Stimulated activated CD8-positive, alpha-beta memory T cell treated with anti-CD3 and anti-CD28 coated beads, Interleukin-4, amount 100 ng/mL, for 4 hours (primary cell): ENCODE data around the gene GAS1.

Experiments used
- DNase-seq, 2 donors: peaks; one replicate each; pipeline ENCODE4 v3.0.0-alpha.2; 2020; ENCODE audit warnings: low read depth in 2 of 2, low spot score in 1 of 2

GAS1 gene

DNA sequence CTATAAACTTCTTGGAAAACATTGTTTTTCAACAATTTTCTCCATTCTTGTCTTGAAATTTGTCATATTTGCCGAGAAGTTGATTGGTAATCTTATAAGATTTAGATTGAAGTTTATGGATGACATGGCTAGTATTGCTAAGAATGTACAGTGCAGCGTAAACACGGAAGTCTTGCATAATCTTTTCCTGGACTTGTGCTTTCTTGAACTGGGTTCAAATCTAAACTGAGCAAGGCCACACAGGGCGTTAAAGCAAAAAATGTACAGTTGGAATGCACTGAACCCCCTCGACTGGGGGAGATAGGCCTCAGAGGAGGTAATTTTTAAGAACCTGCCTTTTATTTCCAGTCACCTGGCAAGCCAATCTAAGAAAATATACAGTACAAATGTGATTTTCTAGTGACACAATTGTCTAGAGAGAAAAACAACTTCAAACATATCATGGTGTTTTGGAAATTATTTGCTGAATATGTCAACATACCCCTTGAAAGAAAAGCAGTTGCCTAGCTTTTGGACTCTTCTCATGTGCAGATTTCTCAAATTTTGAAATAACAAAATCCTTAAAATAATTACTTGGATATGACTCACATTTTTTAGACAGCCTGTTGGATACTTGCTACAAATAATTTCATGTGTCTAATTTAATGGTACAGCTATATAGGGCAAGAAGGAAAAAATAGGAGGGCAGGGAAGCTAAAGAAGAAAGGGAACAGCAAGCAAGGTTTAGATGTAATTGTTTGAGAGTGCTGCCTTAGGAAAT is 18.5 kb upstream of the GAS1 start:
- no peak for DNase-seq

DNA sequence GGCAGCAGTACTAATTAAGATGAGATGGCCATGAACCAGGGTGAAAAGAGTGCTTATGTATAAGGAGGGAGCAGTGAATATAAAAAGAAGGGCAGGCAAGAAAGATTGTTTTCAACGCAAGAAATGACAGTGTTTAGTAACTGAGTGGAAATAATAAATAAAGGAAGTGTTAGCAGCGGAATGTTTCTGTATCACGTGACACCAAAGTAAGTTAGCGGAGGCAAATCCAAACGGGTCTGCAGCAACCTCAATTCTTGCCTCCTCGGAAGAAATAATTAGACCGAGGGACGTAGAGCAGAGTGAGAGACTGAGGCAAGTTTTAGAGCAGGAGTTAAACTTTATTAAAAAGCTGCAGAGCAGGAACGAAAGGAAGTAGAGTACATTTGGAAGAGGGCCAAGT is 15.4 kb upstream of the GAS1 start:
- no peak for DNase-seq

DNA sequence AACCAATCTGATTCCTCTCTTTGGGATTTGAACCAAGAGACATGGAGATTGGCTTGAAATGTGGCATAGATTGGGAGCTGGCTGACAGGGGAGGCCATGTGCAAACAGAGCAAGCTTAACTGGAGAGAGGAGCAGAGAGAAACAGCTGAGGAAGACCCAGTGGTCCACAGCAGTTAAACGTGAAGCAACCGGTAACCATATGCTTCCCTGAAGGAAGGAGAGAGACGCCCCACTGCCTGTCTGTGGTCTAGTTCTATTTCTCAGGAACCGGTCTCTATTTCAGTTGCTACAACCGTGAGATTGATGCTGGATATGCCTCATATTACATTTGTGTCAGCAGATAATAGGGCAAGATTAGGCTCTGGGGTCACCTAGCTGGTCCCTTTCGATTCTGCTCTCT is 13.6 kb upstream of the GAS1 start:
- DNase-seq = no peak

DNA sequence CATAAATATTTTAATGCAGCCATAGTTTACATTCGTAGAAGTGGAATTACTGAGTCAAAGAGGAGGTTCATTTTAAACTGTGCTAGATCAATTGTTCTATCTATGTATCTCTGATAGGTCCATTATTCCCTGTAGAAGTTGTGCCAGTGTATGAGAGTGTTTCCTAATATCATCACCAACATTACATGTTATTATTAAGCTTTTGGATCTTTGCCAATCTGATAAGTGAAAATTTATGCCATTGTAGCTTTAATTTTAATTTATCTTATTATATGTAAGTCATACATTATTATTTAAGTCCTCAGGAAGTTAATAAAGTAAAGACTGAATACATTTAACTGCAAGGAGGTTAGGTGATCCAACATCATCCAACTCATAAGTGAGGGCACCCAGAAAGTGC is 10.9 kb upstream of the GAS1 start:
- DNase-seq = no peak

DNA sequence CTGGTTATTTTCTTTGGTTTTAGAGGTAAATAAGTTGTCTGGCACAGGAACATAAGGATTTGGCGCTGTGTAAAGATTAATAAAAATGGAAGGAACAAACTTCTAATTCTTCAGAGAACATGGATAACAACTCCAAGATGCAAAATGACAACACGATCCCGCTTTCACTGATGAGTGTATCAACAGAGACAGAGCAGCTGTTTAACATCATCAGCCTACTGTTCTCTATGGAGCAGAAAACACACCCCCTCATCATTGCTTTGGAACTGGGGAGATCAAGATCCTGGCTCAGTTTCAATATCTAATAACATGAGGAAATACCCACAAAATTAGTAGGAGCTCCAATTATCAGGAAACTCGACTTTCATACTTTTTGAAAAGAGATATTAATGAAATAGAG is 8.3 kb upstream of the GAS1 start:
- DNase-seq = no peak

DNA sequence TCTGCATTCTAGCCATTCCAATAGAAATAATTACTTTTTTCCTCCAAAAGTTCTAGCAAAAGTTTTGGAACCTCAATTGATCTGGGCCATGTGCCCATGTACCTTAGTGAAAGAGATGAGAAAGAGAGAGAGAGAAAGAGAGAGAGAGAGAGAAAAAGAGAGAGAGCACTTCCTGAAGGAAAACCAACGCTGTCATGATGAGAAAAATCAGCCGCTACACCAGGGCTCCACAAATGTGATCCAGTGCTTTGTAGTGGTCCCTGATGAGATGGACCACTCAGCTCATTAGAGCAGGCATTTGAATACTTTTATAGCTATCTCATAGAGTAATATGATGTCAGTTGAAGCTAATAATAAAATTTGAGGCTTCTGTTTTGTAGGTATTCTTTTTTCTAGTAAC is 7.7 kb upstream of the GAS1 start:
- no peak for DNase-seq

DNA sequence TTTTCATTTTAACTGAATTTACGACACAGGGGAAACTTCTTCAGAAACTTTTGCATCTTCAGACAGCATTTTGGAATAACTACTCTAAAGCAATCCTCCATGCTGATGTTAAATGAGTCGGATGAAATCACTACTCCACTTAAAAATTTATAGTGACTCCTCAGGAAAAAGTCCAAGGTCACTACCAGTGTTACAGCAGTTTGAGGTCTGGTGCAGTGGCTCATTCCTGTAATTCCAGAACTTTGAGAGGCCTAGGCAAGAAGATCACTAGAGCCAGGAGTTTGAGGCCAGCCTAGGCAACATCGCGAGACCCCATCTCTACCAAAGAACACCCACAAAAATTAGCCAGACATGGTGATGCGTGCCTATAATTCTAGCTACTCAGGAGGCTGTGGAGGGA is 5.9 kb upstream of the GAS1 start:
- no peak for DNase-seq

DNA sequence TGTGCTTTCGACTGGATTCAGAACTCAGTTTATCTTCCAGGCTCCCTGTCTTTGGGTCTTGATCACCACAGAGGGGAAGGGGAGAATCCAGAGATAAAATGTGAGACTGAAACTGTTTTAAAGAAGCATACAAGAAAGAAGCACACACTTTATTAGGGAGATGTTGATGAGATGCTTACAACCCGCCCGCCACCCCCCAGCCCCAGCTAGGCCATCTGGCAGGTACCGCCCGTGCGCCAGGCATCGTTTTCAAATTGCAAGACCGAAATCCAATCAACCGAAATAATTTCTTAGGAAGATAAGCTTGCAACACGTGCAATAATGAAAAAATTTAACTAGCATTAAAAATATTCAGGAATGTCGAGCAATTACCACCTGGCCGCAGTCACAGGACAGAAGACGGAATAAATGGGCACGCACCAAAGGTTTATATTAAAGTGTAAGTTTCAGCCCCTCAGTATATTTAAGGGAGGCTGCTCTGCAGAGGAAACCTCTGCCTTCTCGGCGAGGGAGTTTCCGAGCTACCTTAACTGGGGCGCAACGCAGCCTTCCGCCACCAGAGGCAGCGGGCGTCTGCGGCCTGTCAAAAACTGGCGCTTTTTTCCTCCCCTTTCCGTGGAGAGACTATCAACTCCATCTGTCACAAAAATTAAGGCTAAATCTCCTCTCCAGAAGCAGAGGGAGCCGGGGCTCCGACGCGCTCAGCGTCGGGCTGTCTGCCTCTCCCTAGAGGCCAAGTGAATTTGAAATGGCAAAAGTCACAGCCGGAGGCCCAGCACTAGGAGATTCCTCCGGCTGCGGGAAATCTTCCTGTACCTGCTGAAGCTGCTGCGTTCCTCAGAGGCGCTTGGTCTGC is 996 bp upstream of the GAS1 start:
- peak; percentile 36 to 43 for DNase-seq

DNA sequence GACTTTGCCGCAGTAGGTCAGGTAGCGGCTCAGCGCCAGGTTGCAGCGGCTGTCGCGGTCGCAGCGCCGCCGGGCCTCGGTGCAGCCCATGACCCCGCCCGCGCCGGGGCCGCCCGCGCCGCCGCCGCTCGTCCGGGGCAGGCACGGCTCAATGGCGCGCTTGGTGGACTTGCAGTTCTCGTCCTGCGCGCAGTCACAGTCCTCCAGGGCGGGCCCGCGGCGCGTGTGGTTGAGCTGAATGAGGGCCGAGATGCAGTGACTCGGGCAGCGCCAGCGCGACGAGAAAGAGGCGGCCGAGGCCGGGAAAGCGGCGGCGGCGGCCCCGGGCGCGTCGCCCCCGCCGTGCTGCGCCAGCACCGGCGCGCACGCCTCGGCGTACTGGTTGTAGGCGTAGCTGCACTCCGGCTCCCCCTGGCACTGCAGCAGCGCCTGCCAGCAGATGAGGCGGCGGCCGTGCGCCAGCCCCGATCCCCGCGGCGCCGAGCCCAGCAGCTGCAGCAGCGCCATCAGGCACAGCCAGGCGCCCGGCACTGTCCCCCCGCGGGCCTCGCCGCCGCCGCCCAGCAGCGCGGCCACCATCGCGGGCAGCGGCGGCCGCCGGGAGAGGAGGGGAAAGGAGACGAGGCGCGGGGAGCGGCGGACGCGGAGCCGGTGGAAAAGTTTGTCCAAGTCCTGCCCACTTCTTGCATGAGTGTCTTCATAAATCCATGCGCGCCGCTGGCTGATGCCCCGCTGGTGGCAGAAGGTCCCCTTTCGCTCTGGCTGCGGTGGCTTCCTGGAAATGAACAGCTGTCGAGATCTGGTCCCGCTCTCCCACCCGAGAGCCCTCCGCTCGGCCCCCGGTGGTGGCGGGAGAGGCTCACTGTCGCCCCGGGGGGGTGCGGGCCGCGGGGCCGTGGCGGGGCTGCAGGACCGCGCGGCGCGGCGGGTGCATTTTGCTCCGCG is 833 bp downstream of the GAS1 start:
- DNase-seq = peak; percentile 27 to 37

DNA sequence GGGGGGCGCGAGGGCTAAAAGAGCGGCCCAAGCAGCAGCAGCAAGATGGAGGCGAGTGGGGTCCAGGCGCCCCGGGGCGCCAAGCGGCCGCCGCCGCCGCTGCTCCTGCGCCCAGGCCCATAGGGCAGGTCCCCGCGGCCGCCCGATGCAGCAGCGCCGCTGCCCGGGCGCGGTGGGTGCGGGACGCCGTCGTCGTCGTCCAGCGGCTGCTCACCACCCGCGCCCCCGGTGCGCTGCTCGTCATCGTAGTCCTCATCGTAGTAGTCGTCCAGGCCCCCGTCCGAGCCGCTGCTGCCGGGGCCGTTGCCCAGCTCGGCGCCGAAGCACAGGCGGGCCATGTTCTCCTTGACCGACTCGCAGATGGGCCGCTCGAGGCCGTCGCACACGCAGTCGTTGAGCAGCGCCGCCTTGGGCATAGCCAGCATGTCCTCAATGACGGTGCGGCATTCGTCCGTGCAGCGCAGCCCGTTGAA is 1.5 kb downstream of the GAS1 start:
- DNase-seq = no peak

DNA sequence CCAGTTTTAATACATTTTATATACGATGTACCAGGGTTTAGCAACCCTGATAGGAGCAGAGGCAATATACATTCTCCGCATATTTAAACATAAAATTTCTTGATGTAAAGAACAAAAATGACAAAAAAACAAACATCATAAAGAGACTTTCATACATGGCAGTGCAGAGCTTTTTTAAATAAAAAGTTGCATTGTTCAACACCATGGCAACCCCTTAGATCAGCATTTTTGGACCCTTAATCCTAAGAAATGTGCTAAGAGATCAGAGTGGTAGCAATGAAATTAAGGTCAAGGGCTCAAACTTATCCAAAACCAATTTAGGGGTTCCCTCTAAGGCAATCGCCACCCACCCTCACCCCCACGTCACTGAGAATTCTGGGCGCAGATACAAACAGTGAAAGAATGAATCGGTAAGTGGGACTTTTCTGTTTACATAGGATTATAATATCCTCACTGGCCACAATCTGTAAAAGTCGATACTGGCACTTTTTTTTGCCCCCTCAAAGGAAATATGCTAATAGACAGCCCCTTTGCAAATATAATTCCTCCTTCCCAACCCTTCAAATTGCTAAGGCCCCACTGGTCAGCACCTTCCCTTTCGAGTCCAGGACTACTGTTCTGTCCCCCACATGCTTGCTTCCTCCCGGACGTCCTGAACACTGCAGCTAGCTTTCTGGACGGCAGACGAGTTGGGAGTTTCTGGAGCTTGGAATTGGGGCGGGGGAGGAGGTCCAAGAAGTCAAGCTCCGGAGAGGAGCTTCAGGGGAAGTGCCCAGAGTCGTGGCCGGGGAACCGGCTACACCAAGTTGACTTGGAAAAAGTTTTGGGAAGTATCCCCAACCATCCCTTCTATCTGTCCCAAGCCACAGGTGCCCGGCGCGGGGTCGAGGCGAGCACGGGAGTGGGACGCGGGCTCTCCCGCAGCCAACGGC is 2.2 kb downstream of the GAS1 start:
- DNase-seq = no peak

DNA sequence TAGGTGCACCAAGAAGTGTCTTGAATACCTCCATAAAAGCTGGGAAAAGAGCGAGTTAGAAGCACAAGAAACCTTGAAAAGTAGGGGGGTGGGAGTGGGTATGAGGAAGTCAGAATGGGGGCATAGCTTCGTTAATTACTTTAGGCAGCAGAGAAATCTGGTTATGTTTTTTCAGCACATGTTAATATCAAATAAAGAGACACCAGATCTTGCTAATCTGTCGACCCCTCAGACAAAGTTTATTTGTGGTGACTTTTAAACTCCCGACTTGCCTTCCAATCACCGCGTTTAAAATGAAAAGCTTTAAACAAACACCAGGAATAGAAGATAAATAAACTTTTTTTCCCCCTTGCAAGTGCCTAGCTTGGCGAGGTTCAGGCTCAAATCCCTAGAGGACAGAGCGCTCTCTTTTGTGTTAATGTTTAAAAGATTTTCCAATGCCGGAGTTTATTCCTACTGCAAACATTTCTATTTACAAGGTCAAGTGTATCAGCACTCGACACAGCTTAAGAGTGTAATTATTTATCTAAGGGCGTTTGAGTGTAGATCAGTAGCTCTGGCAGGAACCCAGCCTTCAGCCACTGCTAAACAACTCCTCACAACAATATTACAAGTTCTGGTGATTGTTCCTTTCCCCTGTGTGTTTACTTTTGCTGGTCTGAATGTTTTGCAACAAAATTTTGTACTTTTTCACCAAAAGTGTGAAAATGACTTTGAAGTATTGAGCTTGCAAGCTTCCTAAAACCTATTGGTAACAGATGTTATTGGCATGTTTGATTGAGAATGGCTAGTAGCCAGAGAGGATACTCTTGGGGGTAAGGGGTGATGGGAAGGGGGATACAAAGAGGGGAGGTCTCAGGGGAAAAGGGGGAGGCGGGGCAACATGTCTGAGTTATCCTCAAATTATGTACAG is 3.8 kb downstream of the GAS1 start:
- DNase-seq = no peak

DNA sequence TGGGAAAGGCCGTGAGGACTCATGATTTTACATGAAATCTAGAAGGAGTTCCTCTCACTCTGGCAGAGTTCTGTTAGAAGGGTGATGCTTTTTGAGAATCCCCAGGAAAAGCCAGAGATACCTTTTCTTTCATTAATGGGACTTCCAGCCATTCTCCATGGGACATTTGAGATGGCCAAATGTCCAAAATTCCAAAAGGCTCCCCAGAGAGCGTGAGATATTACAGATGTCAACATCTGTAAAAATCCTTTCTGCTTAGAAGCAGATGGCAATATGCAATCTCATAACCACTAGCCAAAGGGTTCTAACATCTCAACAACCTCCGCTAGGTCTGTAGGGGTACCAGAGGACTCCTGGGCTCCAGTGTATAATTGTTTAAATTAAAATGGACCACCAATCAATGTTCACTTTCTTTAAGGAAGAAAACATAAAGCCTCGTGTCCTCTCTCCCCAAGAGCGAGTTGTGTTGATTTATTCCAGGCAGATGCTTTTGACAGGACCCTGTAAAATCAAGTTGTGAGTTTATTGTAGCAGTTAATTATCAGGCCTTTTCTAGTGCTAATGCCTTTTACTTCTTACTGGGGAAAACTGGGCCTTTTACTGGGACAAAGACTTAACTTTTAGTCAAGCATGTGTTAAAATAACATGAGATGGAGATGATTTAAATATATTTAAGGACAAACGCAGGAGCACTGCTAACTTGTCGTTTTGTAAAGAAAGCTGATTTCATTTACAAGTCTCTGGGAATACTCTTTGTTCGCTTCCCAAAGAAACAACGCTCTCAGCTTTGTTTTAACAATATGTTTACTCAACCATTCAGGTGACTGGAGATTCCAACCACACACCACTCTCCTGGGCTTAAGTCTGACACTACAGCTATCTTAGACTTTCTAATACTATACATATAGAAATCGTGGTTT is 4.8 kb downstream of the GAS1 start:
- DNase-seq = no peak

DNA sequence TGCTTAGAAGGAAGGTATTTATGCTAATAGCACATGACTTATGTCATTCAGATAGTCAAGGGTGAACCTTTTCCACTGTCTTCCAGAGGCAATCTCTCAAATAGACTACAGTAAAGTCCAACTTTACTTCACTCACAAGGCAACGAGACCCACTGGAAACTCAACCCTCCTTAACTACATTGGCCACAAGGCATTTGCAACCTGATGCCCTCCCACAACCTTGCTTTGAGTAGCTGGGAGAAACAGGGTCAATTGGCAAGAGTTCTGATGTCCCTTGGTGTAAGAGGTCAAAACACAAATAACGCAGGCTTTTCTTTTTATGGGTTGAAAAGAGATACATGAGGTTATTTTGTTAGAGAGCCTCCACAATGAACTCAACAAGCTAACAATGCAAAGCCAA is 6.1 kb downstream of the GAS1 start:
- DNase-seq = no peak

DNA sequence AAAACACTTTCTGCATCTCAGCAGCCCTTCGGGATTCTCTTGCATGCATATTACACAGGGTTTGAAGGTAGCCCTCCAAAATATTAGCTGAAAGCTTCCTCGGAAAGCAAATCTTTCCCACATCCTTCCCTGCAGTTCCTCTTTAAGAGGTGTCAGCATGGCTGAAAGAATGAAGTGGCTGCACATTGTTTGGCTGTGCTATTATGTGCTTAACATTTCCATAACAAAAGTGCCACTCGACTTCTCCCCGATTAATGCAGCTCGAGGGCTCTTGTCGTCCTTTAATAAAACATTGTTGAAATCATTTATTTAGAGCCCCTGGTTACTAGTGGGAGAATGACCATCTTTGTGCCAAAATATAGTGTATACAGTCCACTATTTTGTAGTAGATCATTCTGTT is 6.5 kb downstream of the GAS1 start:
- DNase-seq = no peak

DNA sequence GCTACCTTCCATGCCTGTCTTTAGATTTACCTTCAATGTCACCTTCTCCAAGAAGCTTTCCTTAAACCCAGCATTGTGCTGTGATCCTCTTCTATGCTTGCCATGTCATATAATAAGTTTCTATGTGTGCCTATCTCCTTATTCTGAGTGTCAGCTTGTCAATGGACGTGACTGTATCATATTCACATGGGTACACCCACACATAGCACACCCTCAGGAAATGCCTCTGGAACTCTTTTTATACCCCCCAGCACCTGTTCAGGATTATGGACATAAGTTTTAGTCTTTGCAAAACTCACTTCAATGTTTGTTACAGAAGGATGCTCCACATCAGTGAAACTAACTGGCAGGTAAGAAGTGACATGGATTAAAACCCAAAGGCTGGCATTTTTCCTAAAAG is 7.4 kb downstream of the GAS1 start:
- DNase-seq = no peak

DNA sequence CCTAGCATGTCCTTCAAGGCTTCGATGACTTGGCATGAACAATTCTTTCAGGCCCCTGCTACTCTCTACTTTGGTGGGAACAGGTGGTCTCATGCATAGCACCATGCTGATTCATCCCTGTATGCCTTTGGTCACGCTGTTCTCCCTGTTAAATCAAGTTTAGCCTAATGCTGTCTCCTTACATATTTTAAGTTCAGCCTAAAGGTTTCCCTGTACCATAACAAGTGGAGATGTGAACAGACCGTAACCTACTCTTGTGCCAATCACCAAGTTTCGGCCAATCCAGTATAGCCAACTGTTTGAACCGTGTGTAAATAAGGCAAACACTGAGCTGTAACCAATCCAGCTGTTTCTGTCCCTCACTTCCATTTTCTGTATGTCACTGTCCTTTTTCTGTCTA is 8.0 kb downstream of the GAS1 start:
- no peak for DNase-seq

DNA sequence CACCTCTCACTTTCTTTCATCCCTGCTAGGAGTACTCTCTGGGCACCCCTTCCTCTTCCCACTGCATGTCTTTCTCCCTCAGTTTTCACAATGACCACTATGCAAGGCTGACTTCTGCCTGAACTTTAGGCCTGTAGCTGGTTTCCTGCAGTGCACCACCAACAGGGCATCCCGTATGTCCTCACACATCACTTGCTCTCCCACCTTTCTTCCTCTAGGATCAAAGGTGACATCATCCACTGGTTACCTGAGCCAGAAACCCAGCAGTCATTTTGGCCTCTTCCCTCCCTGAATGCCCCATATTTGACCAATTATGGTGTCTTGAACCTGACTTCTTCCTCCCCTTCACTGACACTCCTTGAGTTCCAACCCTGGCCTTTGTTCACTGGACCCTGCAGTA is 8.5 kb downstream of the GAS1 start:
- DNase-seq = no peak
